ENCODE measurements around the gene UHRF2.
"Not testable (repeated sequence)": the region's sequence is repeated elsewhere in the genome, so short reads cannot be mapped to it uniquely, and the experiment has no call there.

Gene UHRF2

GRCh38 chr9:6431038-6431437 lies 18.0 kb downstream of the UHRF2 start:
- DNase-seq, result no peak

- no peak for DNase-seq
These were observed 20.4 kb downstream of the UHRF2 start for GRCh38 chr9:6433410-6433809.

GRCh38 chr9:6439051-6439703 lies 26.2 kb downstream of the UHRF2 start:
- no peak for DNase-seq

GRCh38 chr9:6440405-6440804 lies 27.4 kb downstream of the UHRF2 start:
- DNase-seq, result no peak

- DNase-seq, result no peak
These were observed 28.3 kb downstream of the UHRF2 start for GRCh38 chr9:6441269-6441668.

GRCh38 chr9:6443661-6444060 lies 30.7 kb downstream of the UHRF2 start:
- no peak for DNase-seq

GRCh38 chr9:6444128-6444527 lies 31.1 kb downstream of the UHRF2 start:
- no peak for DNase-seq

- DNase-seq, result no peak
These were observed 36.1 kb downstream of the UHRF2 start for GRCh38 chr9:6449086-6449485.

- DNase-seq, result no peak
These were observed 36.6 kb downstream of the UHRF2 start for GRCh38 chr9:6449645-6450044.

- no peak for DNase-seq
These were observed 37.8 kb downstream of the UHRF2 start for GRCh38 chr9:6450641-6451375.

- DNase-seq, result not testable (repeated sequence)
These were observed 42.3 kb downstream of the UHRF2 start for GRCh38 chr9:6455292-6455691.

GRCh38 chr9:6458704-6459103 lies 45.7 kb downstream of the UHRF2 start:
- DNase-seq, result not testable (repeated sequence)

GRCh38 chr9:6459718-6460117 lies 46.7 kb downstream of the UHRF2 start:
- no peak for DNase-seq

- no peak for DNase-seq
These were observed 47.3 kb downstream of the UHRF2 start for GRCh38 chr9:6460189-6460768.

GRCh38 chr9:6461619-6462018 lies 48.6 kb downstream of the UHRF2 start:
- DNase-seq, result no peak

- no peak for DNase-seq
These were observed 54.1 kb downstream of the UHRF2 start for GRCh38 chr9:6467006-6467625.

GRCh38 chr9:6471231-6471850 lies 58.3 kb downstream of the UHRF2 start:
- no peak for DNase-seq

- no peak for DNase-seq
These were observed 60.2 kb downstream of the UHRF2 start for GRCh38 chr9:6473151-6473550.

GRCh38 chr9:6479959-6480358 lies 67.0 kb downstream of the UHRF2 start:
- DNase-seq, result no peak

GRCh38 chr9:6484210-6484609 lies 71.2 kb downstream of the UHRF2 start:
- no peak for DNase-seq

- DNase-seq, result no peak
These were observed 75.4 kb downstream of the UHRF2 start for GRCh38 chr9:6488395-6488794.

GRCh38 chr9:6489099-6489498 lies 76.1 kb downstream of the UHRF2 start:
- DNase-seq, result no peak

- DNase-seq, result no peak
These were observed 77.9 kb downstream of the UHRF2 start for GRCh38 chr9:6490863-6491262.
